GM19468 (cell line): Measurements from ENCODE around the gene TECRL.

Experiments
- ATAC-seq: cut with Tn5 transposase; IDR thresholded peaks from one replicate; pipeline ENCODE4 v1.9.1; 2021; ENCODE audit warnings: mild to moderate bottlenecking, moderate library complexity, moderate number of reproducible peaks; ENCODE audit not compliant: unreplicated experiment; ENCODE audit errors: extremely low read depth

TECRL gene

DNA sequence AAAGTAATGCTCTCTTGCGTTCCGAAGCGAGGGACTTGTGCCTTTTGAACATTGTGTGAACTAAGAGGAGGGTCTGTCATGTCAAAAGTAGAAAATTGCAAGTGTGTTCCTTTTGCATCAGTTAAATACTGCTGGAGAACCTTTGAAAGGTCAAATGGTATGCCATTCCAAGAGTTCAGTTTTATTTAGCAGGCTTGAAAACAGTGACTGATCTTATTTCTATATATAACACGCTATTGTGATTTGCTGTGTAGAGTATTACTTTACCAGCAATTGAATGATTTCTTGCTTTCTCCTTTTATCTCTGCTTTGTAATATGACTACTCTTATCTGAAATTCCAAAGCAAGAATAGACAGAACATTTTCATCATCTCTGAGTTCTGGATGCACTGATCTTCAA, at the start of gene TECRL:
Gene TECRL, minus strand, starts transcription at position 151 of the 400 bp plus-strand sequence. Its CDS starts 99 bp downstream, at position 52.
- no peak for ATAC-seq

DNA sequence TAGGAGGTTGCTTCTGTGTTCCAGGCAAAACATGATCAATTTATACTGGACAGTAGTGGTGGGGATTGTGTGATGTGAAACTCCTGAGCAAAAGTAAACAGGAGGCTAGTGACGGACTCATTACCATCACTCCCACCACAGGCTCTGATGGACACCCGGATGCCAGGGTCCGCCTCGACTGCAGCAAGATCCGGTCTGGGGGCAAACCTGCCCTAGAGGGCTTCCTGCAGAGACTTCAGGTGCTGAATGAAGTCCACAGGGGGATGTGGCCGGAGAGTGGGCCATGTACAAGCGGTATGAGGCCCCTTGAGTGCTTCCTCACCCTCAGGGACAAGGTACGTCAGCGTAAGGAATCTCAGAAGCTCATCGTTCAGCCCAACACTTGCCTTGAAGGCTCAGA, 23.4 kb upstream of the TECRL start:
- ATAC-seq = no peak

- no peak for ATAC-seq
Observed at GRCh38 chr4:64430933-64431332, 21.7 kb upstream of the TECRL start.

DNA sequence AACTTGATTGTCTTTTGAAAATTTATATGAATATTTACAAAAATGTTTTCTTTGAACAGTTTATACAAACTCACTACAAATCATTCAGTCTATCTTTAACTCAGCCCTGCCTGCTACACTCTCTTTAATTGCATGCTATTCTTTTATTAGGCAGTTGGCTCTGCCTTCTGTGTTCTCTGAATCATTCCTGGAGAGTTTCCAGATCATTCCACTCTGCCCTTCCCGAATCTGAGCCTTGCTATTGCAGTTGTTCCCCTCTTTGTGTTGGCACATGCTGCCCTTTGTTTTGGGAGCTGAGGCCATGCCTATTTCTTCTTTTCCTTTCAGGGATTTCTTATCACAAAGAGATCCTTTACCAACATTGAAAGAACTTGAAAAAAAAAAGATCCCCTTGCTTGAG, 8.7 kb upstream of the TECRL start:
- no peak for ATAC-seq

DNA sequence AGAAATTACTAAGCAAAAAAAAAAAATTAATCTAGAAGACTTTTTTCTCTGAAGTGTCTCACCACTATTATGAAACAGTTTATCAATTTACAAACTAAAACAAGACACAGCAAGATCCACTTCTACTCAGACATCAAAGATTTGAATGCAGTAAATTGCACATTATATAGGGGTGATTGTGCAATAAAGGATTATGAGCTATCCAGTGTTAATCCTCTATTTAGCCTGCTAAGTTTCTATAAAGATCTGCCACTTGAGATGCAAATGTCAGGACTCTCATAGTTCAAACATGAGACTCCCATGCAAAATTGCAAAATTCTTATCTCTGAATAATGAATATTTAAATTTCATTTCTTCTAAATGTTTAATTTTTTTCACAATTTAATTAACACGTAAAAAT, 2.2 kb downstream of the TECRL start:
- no peak for ATAC-seq

- ATAC-seq = no peak
Observed at GRCh38 chr4:64405761-64406160, 3.5 kb downstream of the TECRL start.

GRCh38 chr4:64402684-64403083, 6.6 kb downstream of the TECRL start:
- no peak for ATAC-seq

GRCh38 chr4:64399313-64400109, 9.7 kb downstream of the TECRL start:
- ATAC-seq = no peak

DNA sequence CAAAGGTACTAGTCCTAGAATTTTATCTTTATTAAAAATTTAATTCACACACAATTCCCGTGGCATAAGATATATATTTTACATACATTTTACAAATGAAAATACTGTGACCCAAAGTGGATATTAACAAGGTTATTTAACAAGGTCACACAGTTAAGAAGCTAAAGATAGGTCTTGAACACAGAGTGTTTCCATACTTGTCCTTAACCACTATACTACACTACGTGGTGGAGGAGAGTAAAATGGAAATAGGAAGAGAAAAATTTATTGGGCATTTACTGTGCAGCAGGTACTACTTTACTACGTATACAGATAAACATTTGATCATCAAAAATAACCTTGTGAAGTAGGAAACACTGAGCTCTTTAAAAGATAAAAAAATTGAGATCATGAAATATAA, 14.8 kb downstream of the TECRL start:
- no peak for ATAC-seq

GRCh38 chr4:64388252-64388651, 21.0 kb downstream of the TECRL start:
- ATAC-seq = no peak

GRCh38 chr4:64385220-64385619, 24.0 kb downstream of the TECRL start:
- ATAC-seq = no peak

GRCh38 chr4:64384237-64385203, 24.7 kb downstream of the TECRL start:
- ATAC-seq = no peak

GRCh38 chr4:64368741-64369140, 40.5 kb downstream of the TECRL start:
- no peak for ATAC-seq

GRCh38 chr4:64361399-64361740, 47.9 kb downstream of the TECRL start:
- no peak for ATAC-seq

DNA sequence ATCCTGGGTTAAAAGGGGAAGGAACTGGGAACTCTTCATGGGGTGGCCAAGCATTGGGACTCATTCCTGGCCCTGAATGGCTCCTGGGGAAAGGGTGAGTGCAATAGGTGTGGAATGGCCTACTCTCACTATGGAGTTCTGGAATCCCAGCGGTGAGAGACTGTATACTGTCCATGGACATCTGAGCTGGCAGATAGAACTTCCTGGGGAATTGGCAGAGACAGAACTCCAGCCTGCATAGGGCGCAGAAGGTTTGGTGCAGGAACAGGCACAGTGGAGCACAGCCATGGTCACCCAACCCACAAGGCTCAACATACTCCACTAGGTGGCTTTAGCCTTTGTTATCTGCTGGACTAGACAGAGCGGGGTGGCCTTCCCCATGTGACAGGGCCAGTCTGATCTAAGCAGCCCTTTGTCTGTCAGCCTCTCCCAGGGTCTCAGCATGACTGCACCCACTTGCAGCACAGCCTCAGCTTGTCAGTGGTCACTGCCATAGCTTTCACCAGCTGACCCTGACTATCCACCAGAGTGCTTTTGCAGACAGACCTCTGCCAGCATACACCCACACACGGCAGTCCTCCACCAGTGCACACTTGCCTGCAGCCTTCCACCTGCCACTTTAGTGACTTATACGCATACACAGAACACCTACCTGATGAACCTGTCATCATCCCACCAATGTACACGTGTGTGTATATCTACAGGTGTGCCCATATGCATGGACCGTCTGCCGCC, 48.4 kb downstream of the TECRL start:
- no peak for ATAC-seq

- ATAC-seq = no peak
Observed at GRCh38 chr4:64359489-64359888, 49.8 kb downstream of the TECRL start.

GRCh38 chr4:64353904-64354303, 55.3 kb downstream of the TECRL start:
- no peak for ATAC-seq

GRCh38 chr4:64341711-64342110, 67.5 kb downstream of the TECRL start:
- ATAC-seq = no peak

DNA sequence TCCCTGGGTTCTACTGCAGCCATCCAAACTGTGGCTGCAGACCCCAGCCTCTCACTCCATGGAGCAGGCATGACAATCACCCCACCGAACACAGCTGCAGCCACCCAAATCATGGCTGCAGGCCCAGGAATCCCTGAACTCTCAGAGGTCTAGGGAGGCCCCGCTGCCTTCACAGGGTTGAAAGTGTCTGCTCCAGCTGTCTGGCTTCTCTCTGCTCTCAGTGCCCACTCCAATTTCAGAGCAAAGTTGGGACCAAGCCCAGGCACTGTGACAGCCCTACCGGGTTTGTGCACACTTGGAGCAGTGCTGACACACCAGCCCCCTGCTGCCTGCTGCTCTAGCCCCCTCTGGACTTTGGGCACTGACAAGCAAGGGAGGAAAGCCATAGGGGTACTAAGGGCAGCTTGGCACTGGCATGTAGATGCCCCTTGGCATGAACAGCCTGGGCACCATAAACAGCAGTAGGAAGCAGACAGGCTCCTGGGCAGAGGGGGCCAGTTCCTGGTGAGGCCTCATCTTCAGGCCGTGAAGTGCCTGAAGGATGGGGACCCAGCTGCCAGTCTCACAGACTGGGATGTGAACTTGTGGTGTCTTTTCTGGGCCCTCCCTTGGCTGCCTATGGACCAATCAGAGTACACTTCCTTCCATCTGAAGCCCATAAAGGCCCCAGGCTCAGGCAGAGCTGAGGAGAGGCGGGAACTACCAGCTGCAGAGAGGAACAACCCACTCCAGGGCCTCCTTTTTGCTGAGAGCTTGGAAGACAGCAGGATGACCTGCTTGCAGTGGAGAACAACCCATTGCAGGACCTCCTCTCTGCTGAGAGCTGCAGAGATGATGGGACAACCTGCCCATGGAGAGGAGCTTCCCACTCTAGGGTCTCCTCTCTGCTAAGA, 68.8 kb downstream of the TECRL start:
- ATAC-seq = no peak

- ATAC-seq = no peak
Observed at GRCh38 chr4:64334964-64335363, 74.3 kb downstream of the TECRL start.
